ENCODE data around the gene WFIKKN1. TPM values are rescaled to one million over a fixed set of nuclear protein-coding genes. Genes with fewer than 3 reads are reported as not detected.
A peak's percentile ranks its signal among the peaks of the same experiment; 100 is the strongest.

Gene WFIKKN1
- total and polyA plus RNA-seq, 2 of the 13 experiments (the other 11 are each of a cell fraction or from before 2014, with no cell fraction given), result 1.7 to 4.9 TPM

DNA sequence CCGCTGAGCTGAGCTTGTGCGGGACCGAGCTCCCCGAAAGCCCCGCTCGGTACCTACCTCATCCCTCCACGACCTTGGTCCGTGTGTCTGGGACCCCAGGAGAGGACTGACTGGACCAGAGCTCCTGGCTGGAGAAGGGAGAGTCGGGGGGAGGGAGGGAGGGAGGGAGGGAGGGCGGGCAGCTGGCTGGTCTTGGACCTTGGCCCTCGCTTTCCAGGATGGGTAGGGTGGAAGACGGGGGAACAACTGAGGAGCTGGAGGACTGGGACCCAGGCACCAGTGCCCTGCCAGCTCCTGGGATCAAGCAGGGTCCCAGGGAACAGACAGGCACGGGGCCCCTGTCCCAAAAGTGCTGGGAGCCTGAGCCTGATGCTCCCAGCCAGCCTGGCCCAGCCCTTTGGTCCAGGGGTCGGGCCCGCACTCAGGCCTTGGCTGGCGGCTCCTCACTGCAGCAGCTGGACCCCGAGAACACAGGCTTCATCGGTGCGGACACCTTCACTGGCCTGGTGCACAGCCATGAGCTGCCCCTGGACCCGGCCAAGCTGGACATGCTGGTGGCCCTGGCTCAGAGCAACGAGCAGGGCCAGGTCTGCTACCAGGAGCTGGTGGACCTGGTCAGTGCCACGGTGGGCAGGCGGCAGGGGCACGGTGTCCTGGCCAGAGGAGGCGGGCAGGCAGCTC is 45.2 kb downstream of the WFIKKN1 start:
- ChIA-PET POLR2A (interaction anchor here (0.8 to 1.9 kb wide), 6 partner anchors 8 to 44 kb away, joined by 3 to 12 read pairs (median 4); partner anchors contain the start of genes RHOT2, WDR24 and WDR90), CTCF (ENCODE audit: low intra/inter-chr PET ratio, low total read pairs) (no interaction called here)
- ATAC-seq (peak; percentile 10), FAIRE-seq (no peak), DNase-seq (ENCODE audit: low spot score) (no peak)
- peak overlapping the region; percentile 87 for H3K4me2 ChIP-seq (ENCODE audit: low read depth, low read length)
- H3K9me3 ChIP-seq (ENCODE audit: low read length), result no peaks in the 10 kb centered on the region
- H3K4me3 ChIP-seq (replicated peaks in 1 of 3; ENCODE audit: insufficient read depth in 1 of 3, low read depth in 2 of 3, low read length in 3 of 3), result peak overlapping the region; percentile 42 to 74 (median 52); a peak in 5 of 6 replicates
- H3K4me1 ChIP-seq (ENCODE audit: insufficient read depth, low read length), result peaks cover 36% of the 10 kb centered on the region
- H3K27ac ChIP-seq (ENCODE audit: extremely low read length, insufficient read depth, low read length), result peak overlapping the region; percentile 60
- H3K27me3 ChIP-seq (ENCODE audit: control insufficient read depth in 1 of 2, insufficient read depth in 2 of 2, low read length in 2 of 2), result no peaks in the 10 kb centered on the region; a peak in 1 of 5 replicates
- WGBS (ENCODE audit: low lambda C conversion rate), result 4% methylated on average over 4 of the region's 25 CpGs
- peaks cover 14 to 24% of the 10 kb centered on the region in 2 experiments; a peak in 4 of 5 replicates for H3K36me3 ChIP-seq (replicated peaks in 1 of 2; ENCODE audit: control insufficient read depth in 1 of 2, insufficient read depth in 2 of 2, low read length in 2 of 2)
- H2AFZ ChIP-seq (ENCODE audit: low read length), result no peak overlapping the region
- BruUV-seq (replicated peaks), result no TSS peak
- in situ Hi-C loops (cut with HindIII; ENCODE audit: extremely low pct_ligation_motif_present, low pct_unique_long_range_greater_than_20kb) (no loop called here), intact Hi-C loops (cut with micrococcal nuclease; ENCODE audit: unreplicated experiment) (no loop called here)
- peaks cover 3% of the 10 kb centered on the region for H3K79me2 ChIP-seq (ENCODE audit: insufficient read depth, low read length)
- H3K9ac ChIP-seq (ENCODE audit: insufficient read depth, low read depth, low read length), result peak overlapping the region; percentile 58
- H4K20me1 ChIP-seq (ENCODE audit: insufficient read depth, low read length), result 0 out of 2 replicates have a peak, but pooled peaks cover under 1% of the 10 kb centered on the region
- TF ChIP-seq ZKSCAN1 (IDR thresholded peaks at IDR 0.05; ENCODE audit: low read length) (no peak), PCBP1 (IDR thresholded peaks at IDR 0.05; ENCODE audit: borderline replicate concordance, low read depth, low read length) (peak; percentile 65; the same call in 1 of the 2 replicates), BCL6 (CRISPR knock-in tag; IDR thresholded peaks at IDR 0.05) (peak; percentile 57), E2F5 (CRISPR knock-in tag; conservative IDR thresholded peaks at IDR 0.05) (no peak), RERE (CRISPR knock-in tag; IDR thresholded peaks at IDR 0.05; ENCODE audit: low read depth) (no peak), SP5 (CRISPR knock-in tag; IDR thresholded peaks at IDR 0.05; ENCODE audit: borderline replicate concordance, low read depth) (no peak), MXD4 (CRISPR knock-in tag; IDR thresholded peaks at IDR 0.05) (no peak), KDM3A (CRISPR knock-in tag; IDR thresholded peaks at IDR 0.05; ENCODE audit: low read depth) (no peak), ZNF569 (CRISPR knock-in tag; IDR thresholded peaks at IDR 0.05; ENCODE audit: borderline replicate concordance) (no peak), ZNF746 (CRISPR knock-in tag; IDR thresholded peaks at IDR 0.05) (peak; percentile 85), POLR2AphosphoS2 (IDR thresholded peaks at IDR 0.05; ENCODE audit: low read depth, low read length) (no peak), TRIM24 (CRISPR knock-in tag; IDR thresholded peaks at IDR 0.05) (0 out of 2 replicates have a peak, but pooled peaks have one; percentile 35), SMARCE1 (IDR thresholded peaks at IDR 0.05; ENCODE audit: borderline replicate concordance) (no peak)
- TF ChIP-seq, protein P1, sequence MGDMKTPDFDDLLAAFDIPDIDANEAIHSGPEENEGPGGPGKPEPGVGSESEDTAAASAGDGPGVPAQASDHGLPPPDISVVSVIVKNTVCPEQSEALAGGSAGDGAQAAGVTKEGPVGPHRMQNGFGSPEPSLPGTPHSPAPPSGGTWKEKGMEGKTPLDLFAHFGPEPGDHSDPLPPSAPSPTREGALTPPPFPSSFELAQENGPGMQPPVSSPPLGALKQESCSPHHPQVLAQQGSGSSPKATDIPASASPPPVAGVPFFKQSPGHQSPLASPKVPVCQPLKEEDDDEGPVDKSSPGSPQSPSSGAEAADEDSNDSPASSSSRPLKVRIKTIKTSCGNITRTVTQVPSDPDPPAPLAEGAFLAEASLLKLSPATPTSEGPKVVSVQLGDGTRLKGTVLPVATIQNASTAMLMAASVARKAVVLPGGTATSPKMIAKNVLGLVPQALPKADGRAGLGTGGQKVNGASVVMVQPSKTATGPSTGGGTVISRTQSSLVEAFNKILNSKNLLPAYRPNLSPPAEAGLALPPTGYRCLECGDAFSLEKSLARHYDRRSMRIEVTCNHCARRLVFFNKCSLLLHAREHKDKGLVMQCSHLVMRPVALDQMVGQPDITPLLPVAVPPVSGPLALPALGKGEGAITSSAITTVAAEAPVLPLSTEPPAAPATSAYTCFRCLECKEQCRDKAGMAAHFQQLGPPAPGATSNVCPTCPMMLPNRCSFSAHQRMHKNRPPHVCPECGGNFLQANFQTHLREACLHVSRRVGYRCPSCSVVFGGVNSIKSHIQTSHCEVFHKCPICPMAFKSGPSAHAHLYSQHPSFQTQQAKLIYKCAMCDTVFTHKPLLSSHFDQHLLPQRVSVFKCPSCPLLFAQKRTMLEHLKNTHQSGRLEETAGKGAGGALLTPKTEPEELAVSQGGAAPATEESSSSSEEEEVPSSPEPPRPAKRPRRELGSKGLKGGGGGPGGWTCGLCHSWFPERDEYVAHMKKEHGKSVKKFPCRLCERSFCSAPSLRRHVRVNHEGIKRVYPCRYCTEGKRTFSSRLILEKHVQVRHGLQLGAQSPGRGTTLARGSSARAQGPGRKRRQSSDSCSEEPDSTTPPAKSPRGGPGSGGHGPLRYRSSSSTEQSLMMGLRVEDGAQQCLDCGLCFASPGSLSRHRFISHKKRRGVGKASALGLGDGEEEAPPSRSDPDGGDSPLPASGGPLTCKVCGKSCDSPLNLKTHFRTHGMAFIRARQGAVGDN (CRISPR knock-in tag; IDR thresholded peaks at IDR 0.05), result peak; percentile 46; the same call in 1 of the 2 replicates
